ENCODE results near the gene PTPN14.
"Not testable (repeated sequence)": the region's sequence is repeated elsewhere in the genome, so short reads cannot be mapped to it uniquely, and the experiment has no call there.

Gene PTPN14

GRCh38 chr1:214551436-214552173 lies at the start of gene PTPN14:
Gene PTPN14 (minus strand): TSS chr1:214551602. CDS start chr1:214464803, 86,799 bp downstream.
- DNase-seq: peak in 42 of 56 donors; percentile 25 to 80 (median 55)

DNA sequence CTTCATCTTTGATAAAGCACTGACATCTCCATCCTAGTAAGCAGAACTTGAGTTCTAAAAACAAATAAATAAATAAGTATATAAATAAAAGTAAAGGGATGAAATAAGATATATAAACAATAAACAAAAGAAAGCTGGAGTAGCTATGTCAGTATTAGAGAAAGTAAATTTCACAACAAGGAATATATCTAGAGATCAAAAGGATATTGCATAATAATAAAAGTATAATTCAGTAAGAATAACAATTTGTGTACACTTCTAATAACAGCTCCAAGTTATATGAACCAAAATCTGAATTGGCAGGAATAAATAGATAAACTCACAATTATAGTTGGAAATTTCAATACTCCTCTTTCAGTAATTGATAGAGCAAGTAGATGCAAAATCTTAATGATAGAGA lies 41.8 kb upstream of the PTPN14 start:
- no peak for DNase-seq

GRCh38 chr1:214591918-214592317 lies 40.5 kb upstream of the PTPN14 start:
- not testable (repeated sequence) for DNase-seq

GRCh38 chr1:214590696-214591095 lies 39.3 kb upstream of the PTPN14 start:
- DNase-seq: no peak

- no peak for DNase-seq
Observed at GRCh38 chr1:214588963-214589597, 37.7 kb upstream of the PTPN14 start.

DNA sequence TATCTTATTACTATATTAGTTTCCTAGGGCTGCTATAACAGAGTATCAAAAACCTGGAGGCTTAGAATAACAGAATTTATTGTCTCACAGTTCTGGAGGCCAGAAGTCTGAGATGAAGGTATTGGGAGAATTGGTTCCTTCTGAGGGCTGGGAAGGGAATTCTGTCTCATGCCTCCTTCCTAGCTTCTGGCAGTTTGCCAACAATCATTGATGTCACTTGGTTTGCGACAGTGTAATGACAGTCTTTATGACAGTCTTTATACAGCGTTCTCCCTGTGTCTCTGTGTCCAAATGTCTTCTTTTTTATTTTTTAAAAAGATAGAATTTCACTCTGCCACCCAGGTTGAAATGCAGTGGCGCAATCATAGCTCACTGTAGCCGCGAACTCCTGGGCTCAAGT lies 35.8 kb upstream of the PTPN14 start:
- DNase-seq: no peak

DNA sequence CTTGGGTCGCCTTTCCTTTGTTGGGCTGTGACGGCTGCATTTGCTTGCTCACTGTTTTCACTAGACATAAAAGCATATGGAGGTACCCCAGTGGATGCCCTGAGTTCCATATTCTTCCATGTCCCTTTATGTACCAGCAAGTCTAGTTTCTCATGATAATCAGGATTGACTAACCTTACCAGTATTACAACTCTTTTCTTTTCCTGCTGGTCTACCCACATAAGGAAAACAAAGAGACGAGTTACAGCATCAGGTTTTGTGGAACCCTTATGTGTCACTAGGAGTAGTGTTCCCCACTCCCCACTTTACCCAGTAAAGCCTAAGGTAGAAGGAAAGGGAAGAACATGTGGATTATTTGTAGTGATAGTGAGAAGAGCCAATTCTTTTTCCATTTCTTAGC lies 35.2 kb upstream of the PTPN14 start:
- DNase-seq: no peak

- DNase-seq: no peak
Observed at GRCh38 chr1:214584805-214585766, 33.7 kb upstream of the PTPN14 start.

DNA sequence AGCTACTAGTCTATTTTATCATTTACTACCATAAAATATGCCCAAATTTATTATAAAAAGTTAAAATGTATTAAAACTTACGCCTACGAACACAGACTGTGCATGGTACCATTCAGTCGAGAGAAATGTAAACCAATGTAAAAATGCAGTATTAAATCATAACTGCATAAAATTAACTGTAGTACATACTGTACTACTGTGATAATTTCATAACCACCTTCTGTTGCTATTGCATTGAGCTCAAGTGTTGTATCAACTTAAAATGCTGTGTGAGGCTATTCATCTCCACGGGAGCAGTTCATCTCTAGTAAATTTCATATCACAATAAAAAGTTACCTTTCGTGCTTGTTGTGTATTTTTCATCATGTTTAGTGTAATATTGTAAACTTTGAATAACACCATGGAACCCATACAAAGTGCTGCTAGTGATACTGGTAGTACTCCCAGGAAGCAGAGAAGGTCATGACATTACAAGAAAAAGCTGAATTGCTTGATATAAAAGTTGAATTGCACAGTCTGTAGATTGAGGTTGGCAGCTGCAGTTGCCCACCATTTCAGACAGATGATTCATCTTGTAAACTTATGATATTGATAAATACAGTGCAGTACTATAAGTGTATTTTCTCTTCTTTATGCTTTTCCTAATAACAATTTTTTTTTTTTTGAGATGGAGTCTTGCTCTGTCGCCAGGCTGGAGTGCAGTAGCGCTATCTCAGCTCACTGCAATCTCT lies 32.6 kb upstream of the PTPN14 start:
- DNase-seq: no peak

- DNase-seq: no peak
Observed at GRCh38 chr1:214583113-214583512, 31.7 kb upstream of the PTPN14 start.

DNA sequence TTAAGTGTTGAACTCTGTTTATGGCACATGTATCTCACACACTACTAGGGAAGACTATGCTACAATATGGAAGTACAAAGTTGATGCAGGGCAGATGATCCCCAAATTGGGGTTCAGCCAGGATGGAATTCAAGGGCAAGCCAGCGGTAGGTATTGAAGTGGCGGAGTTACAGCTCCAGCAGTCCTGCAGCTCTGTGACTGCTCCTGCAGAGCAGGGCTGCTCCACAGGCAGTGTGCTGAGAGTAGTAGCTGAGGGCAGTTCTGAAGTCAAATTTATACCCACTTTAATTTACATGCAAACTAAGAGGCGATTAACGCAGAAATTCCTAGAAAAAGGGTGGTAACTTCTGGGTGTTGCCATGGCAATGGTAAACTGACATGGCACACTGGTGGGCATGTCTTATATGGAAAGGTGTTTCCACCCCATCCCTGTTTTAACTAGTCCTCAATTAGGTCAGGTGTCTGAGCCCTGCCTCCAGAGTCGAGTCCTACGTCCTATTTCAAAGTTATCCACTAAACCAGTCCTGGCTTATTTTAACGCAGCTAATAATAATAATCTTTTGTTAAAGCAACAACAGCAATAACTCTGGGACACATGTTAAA lies 31.0 kb upstream of the PTPN14 start:
- DNase-seq: no peak

DNA sequence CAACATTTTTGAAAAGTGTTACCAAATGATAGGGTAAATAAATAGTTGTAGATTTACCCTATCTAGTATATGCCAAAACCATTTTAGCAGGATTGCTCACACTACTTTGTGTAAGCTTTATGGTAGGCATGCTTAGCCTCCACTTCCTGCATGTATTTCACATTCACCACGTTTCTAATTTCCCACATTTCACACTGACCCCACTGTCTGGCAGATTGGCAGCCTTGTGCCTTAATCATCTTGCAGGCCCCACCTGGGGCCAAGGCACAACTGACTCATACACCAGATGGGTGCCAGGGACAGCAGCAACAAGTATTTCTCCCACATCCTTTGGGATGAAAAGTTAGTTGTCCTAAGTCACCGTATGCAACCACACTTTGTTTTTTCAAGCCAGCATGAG lies 30.4 kb upstream of the PTPN14 start:
- DNase-seq: no peak

- no peak for DNase-seq
Observed at GRCh38 chr1:214579183-214579582, 27.8 kb upstream of the PTPN14 start.

DNA sequence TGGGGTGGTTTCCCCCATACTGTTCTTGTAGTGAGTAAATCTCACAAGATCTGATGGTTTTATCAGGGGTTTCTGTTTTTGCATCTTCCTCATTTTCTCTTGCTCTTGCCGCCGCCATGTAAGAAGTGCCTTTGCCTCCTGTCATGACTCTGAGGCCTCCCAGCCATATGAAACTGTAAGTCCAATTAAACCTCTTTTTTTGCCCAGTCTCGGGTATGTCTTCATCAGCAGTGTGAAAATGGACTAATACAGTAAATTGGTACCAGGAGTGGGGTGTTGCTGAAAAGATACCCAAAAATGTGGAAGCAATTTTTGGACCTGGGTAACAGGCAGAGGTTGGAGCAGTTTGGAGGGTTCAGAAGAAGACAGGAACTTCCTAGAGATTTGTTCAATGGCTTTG lies 24.7 kb upstream of the PTPN14 start:
- not testable (repeated sequence) for DNase-seq

DNA sequence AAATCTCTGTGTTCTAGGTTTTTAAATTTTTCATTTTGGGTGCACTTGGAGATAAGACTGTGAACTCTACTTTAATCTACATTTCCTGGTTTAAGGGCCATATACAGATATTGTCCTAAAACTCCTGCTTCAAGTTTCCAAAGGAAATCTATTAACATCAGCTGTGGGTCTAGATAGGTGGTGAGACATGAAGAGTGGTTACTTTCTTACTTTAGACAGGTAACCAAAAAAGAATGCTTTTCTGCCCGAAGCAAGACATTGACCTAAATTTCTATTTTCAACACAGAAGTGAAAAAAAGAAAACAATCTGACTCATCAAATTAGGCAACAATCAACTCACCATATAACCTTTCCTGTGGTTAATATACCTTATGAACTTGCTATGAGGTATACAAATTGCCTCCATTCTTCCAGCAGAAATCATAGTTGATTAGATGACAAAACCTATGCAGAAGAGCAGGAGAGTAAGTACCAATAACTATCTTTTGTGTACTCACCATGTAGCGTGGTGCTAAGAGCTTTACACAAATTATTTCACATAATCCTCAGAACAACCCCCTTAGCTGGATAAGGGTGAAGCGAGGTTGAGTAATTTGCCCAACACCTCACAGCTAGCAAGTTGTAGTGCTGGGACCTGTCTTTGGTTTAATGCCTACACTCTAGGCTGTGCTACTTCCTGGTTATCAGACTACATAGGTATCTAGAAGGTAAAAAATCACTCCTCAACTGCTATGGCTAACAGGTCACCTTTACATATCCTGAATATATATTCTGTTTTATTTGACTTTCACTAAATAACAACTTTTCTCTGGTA lies 23.4 kb upstream of the PTPN14 start:
- DNase-seq: no peak

- DNase-seq: no peak
Observed at GRCh38 chr1:214573386-214574318, 22.2 kb upstream of the PTPN14 start.

GRCh38 chr1:214571281-214571680 lies 19.9 kb upstream of the PTPN14 start:
- no peak for DNase-seq

GRCh38 chr1:214570442-214570841 lies 19.0 kb upstream of the PTPN14 start:
- DNase-seq: no peak
